CD4-positive, alpha-beta T cell treated with Interleukin-4 for 1 hour (primary cell): Measurements from ENCODE around the gene UBR2.
"Not testable (repeated sequence)": the region's sequence is repeated elsewhere in the genome, so short reads cannot be mapped to it uniquely, and the experiment has no call there.

Source experiments
- DNase-seq, 2 donors: peaks; one replicate each; pipeline ENCODE4 v3.0.0-alpha.2; 2020 to 2022

The UBR2 gene

GRCh38 chr6:42555477-42556457, 8.1 kb upstream of the UBR2 start:
- DNase-seq = peak; percentile 29 to 71

DNA sequence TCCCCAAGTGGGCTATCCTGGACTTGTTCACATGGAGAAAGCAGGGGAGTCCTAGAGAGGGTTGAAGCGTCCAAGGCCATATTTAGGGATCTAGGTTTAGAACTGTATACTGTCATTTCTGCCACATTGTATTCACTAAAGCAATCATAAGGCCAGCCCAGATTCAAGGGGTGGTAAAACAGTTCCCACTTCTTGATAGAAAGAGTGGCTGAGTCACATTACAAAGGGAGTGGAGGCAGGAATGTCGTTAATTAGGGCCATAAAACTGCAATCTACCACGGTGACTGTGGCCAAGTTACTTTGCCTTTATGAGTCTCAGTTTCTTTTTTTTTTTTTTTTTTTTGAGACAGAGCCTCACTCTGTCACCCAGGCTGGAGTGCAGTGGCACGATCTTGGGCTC, 7.4 kb upstream of the UBR2 start:
- DNase-seq = no peak

DNA sequence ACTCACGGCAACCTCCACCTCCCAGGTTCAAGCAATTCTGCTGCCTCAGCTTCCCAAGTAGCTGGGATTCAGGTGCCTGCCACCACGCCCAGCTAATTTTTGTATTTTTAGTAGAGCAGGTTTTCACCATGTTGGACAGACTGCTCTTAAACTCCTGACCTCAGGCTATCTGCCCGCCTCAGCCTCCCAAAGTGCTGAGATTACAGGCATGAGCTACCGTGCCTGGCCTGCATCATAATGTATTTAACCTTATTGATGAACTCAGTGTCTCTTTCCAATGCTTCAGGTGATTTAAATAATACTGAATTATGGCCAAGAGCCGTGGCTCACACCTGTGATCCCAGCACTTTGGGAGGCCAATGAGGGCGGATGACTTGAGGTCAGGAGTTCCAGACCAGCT, 4.6 kb upstream of the UBR2 start:
- not testable (repeated sequence) for DNase-seq

DNA sequence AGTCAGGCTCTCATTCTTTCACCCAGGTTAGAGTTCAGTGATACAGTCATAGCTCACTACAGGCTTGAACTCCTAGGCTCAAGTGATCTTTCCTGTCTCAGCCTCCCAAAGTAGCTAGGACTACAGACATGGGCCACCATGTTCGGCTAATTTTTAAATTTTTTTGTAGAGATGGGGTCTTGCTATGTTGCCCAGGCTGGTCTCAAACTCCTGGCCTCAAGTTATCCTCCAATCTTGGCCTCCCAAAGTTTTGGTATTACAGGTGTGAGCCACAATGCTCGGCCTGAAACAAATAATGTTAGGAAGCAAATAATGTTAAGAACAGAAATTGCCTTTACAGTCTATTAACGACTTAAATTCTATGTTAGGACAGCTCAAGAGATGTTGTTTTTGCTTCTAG, 1.8 kb upstream of the UBR2 start:
- no peak for DNase-seq

DNA sequence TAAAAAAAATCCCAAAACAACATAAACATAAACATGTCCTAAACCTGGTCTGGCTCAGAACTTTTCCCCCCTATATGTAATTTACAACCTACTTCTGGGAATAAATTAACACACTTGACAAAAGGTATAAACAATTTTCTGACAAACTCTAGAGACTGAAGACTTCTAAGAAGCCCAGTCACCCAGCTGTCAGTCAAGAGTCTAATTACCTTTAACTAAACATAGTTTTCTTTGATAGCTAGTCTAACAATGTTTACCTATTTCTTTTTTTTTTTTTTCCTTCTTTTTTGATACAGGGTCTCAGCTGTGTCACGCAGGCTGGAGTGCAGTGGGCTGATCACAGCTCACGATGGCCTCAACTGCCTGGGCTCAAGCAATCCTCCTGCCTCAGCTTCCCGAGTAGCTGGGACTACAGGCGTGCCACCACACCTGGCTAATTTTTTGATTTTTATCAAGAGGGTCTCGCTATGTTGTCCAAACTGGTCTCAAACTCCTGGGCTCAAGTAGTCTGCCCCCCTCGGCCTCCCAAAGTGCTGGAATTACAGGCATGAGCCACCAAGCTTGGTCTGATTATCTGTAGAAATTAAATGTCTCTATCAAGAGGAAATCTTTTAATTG, 932 bp upstream of the UBR2 start:
- DNase-seq = no peak

DNA sequence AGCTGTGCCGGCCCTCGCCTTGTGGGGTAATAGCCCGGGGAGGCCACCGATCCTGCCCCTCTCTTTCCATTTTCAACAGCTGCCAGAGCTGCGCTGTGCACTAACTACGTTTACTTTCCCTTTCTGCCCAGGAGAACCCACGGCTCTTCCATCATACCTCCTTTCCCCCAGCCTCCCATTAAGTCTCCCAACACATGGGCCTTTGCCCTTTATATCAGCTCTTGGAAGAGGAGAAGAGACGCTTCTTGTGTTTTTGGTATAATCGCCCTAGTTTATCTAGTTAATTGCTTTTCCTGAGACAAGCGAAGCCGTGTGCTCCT, 637 bp downstream of the UBR2 start:
- no peak for DNase-seq

DNA sequence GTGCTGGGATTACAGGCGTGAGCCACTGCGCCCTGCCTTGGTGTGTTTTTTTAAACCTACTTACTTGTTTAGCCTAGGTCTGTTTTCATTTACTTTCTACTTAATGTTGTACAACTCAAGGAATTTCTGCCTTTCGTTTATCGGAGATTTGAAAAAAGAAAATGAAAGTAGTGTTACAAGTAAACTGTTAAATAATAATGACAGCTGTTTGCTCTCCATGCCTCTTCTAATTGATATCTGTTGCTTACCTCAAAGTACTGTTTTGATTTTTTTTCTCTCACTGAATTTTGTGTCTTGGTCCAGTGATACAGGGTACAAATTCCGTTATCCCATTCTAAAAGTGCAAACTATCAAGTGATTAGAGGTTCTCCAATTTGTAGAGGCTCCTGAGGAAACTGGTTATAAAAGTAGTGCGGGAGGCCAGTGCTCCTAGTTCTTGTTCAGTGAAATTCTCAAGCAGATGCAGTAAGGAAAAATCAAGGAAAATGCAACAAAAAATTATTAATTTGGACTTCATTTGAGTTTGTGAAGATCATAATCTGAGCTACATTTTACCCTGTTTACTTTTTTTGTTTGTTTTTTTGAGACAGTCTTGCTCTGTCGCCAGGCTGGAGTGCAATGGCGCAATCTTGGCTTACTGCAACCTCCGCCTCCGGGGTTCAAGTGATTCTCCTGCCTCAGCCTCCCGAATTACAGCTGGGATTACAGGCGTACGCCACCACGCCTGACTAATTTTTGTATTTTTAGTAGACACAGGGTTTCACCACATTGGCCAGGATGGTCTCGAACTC, 2.2 kb downstream of the UBR2 start:
- peak in 1 of 2 donors; percentile 19 for DNase-seq

- no peak for DNase-seq
Observed at GRCh38 chr6:42566614-42567208, 2.9 kb downstream of the UBR2 start.

DNA sequence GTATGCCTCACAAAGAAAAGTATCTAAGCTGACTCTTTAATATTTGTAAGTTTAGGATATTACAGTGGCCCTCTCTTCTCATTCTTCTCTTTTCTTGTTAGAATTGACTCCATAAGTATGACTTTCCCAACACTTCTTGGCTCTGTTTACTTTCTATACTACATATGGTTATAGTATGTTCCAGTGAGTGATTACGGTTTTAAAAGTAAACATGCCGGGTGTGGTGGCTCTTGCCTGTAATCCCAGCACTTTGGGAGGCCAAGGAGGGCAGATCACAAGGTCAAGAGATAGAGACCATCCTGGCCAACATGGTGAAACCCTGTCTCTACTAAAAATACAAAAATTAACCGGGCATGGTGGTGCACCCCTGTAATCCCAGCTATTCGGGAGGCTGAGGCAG, 3.4 kb downstream of the UBR2 start:
- not testable (repeated sequence) for DNase-seq

DNA sequence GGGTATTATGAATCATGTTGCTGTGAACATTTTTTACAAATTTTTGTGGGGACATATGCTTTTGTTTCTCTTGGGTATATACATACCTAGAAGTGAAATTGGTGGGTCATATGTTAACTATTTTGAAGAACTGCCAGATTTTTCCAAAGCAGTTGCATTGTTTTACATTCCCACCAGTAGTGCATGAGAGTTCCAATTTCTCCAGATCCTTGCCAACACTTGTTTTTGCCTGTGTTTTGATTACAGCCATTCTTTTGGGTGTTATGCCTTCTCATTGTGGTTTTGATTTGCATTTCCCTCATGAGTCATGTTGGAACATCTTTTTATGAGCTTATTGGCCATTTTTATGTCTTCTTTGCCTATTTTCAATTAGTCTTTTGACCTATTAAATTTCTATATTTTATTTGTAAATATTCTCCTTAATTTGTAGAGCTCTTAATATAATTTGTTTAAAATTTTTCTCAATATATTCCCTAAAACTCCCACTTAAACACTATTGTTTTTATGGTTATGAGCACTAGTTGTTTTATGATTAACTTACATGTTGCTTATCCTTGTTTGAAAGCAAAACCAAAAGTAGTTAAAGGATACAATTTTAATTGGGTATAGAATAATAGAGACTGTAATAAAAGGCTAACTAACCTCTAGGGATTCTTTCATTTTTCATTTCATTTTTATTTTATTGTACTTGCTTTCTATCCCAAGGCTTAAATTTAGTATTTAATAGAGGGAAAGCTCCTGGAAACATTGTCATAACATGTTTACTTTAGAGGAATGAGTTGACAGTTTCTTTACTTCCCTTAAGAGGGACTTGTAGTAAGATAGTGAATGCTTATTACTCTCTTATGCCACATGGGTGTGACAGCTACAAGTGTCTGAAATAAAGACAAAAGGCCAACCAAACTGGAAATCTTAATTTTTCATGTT, 5.5 kb downstream of the UBR2 start:
- DNase-seq = no peak

- no peak for DNase-seq
Observed at GRCh38 chr6:42571611-42572342, 7.9 kb downstream of the UBR2 start.

- DNase-seq = peak; percentile 19 to 29
Observed at GRCh38 chr6:42572523-42572922, 8.7 kb downstream of the UBR2 start.

DNA sequence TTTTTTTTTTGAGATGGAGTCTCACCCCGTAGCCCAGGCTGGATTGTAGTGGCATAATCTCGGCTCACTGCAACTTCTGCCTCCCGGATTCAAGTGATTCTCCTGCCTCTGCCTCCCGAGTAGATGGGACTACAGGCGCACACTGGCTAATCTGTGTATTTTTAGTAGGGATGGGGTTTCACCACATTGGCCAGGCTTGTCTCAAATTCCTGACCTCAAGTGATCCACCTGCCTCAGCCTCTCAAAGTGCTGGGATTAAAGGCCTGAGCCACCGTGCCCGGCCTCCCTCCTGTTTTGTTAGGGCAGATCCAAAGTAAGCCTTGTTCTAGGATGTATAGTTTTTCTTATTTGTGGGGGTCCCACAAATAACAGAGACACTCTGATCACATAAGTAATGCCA, 12.7 kb downstream of the UBR2 start:
- DNase-seq = not testable (repeated sequence)

- no peak for DNase-seq
Observed at GRCh38 chr6:42598300-42598699, 34.5 kb downstream of the UBR2 start.

DNA sequence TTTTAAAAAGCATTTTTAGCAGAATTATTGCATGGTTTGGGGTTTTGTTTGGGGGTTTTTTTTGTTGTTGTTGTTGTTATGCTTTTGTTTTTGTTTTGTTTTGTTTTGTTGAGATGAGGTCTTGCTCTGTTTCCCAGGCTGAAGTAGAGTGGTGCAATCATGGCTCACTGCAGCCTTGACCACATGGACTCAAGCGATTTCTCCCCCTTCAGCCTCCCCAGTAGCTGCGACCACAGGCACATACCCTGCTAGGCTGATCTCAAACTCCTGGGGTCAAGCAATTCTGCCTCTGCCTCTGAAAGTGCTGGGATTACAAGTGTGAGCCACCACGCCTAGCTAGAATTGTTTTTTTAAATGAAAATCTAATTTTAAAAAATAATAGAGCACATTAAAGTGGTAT, 35.7 kb downstream of the UBR2 start:
- DNase-seq = no peak

GRCh38 chr6:42604150-42604549, 40.3 kb downstream of the UBR2 start:
- no peak for DNase-seq

GRCh38 chr6:42604699-42605098, 40.9 kb downstream of the UBR2 start:
- DNase-seq = not testable (repeated sequence)

GRCh38 chr6:42610416-42610815, 46.6 kb downstream of the UBR2 start:
- DNase-seq = no peak

GRCh38 chr6:42615518-42615917, 51.7 kb downstream of the UBR2 start:
- DNase-seq = no peak

- no peak for DNase-seq
Observed at GRCh38 chr6:42616716-42617115, 52.9 kb downstream of the UBR2 start.

GRCh38 chr6:42618105-42618504, 54.3 kb downstream of the UBR2 start:
- DNase-seq = no peak
